AG10803 (cell line): ENCODE results near the gene DNAJC7.

Experiments
- DNase-seq: peaks from one replicate; pipeline ENCODE4 v3.0.0; 2010; ENCODE audit warnings: low read depth
- H3K4me3 ChIP-seq: 2 replicates; pipeline ENCODE4 v1.5.1; 2011; ENCODE audit warnings: mild to moderate bottlenecking, low read length, control low read depth
- CTCF ChIP-seq: conservative IDR thresholded peaks from 2 replicates; pipeline ENCODE4 v1.5.1; 2011; ENCODE audit warnings: mild to moderate bottlenecking, low read length, control low read depth, inconsistent platforms

The DNAJC7 gene

GRCh38 chr17:41967921-41968578 is 49.2 kb downstream of the DNAJC7 start:
- DNase-seq: no peak
- peak overlapping the region; percentile 85 for H3K4me3 ChIP-seq

GRCh38 chr17:41967141-41967920 is 49.9 kb downstream of the DNAJC7 start:
- no peak for TF ChIP-seq CTCF
- DNase-seq: no peak
- peak overlapping the region; percentile 85 for H3K4me3 ChIP-seq

More at GRCh38 chr17:41967921-41968578, 49.2 kb downstream of the DNAJC7 start:
- no peak for TF ChIP-seq CTCF

GRCh38 chr17:41966463-41967140 is 50.6 kb downstream of the DNAJC7 start, which contains the start of gene CNP:
CNP (plus strand) TSS chr17:41966795; CDS start chr17:41966885, 90 bp downstream.
- peak; percentile 92 for DNase-seq
- TF ChIP-seq CTCF: no peak
- peak within 1 kb of the TSS; percentile 85 for H3K4me3 ChIP-seq

GRCh38 chr17:41965694-41966462 is 51.4 kb downstream of the DNAJC7 start:
- peak overlapping the region; percentile 73 for H3K4me3 ChIP-seq

GRCh38 chr17:41962768-41963434 is 54.3 kb downstream of the DNAJC7 start:
- TF ChIP-seq CTCF: peak; percentile 92
- DNase-seq: peak; percentile 58
- H3K4me3 ChIP-seq: no peak overlapping the region

More at GRCh38 chr17:41965694-41966462, 51.4 kb downstream of the DNAJC7 start:
- peak; percentile 43 for DNase-seq
- TF ChIP-seq CTCF: no peak

- no peak for DNase-seq
- H3K4me3 ChIP-seq: no peak overlapping the region
- no peak for TF ChIP-seq CTCF
Observed at GRCh38 chr17:41962111-41962510, 55.1 kb downstream of the DNAJC7 start.
